H9 (cell line): ENCODE data around the gene NPAS3. TPM values are rescaled to one million over a fixed set of nuclear protein-coding genes. Genes with fewer than 3 reads are reported as not detected.

Source experiments
- DNase-seq: peaks from one replicate; pipeline ENCODE4 v3.0.0-alpha.2; 2017
- H2AFZ ChIP-seq: one replicate; pipeline ENCODE4 v1.6.1; 2013; ENCODE audit warnings: mild to moderate bottlenecking, low read length, control low read depth, moderate library complexity
- H2AK5ac ChIP-seq: 2 replicates; pipeline ENCODE4 v1.6.1; 2013; ENCODE audit warnings: low read length, control low read depth, mixed read lengths; ENCODE audit not compliant: insufficient read length
- H2BK120ac ChIP-seq: one replicate; pipeline ENCODE4 v1.6.1; 2013; ENCODE audit warnings: low read depth, mild to moderate bottlenecking, low read length, control low read depth, inconsistent platforms; ENCODE audit not compliant: poor library complexity, severe bottlenecking
- H2BK12ac ChIP-seq: 2 replicates; pipeline ENCODE4 v1.6.1; 2013; ENCODE audit warnings: low read length, control low read depth, mixed read lengths, low read depth; ENCODE audit not compliant: insufficient read length
- H2BK15ac ChIP-seq: 2 replicates; pipeline ENCODE4 v1.6.1; 2013; ENCODE audit warnings: low read depth, low read length, control low read depth
- H2BK20ac ChIP-seq: one replicate; pipeline ENCODE4 v1.6.1; 2013; ENCODE audit warnings: low read depth, mild to moderate bottlenecking, low read length, control low read depth, inconsistent platforms; ENCODE audit not compliant: poor library complexity, severe bottlenecking
- H2BK5ac ChIP-seq: 2 replicates; pipeline ENCODE4 v1.6.1; 2013; ENCODE audit warnings: low read length, control low read depth, mixed read lengths; ENCODE audit not compliant: insufficient read length
- H3K14ac ChIP-seq: 2 replicates; pipeline ENCODE4 v1.6.1; 2013; ENCODE audit warnings: low read length, control low read depth; ENCODE audit not compliant: insufficient read depth
- H3K18ac ChIP-seq: 2 replicates; pipeline ENCODE4 v1.6.1; 2013; ENCODE audit warnings: low read depth, mild to moderate bottlenecking, mixed read lengths, low read length, control low read depth; ENCODE audit not compliant: insufficient read length
- H3K23ac ChIP-seq: 2 replicates; pipeline ENCODE4 v1.6.1; 2013; ENCODE audit warnings: low read length, control low read depth, mixed read lengths, low read depth; ENCODE audit not compliant: insufficient read length
- H3K23me2 ChIP-seq: 2 replicates; pipeline ENCODE4 v1.6.1; 2013; ENCODE audit warnings: low read depth, mild to moderate bottlenecking, mixed read lengths, low read length, control low read depth; ENCODE audit not compliant: insufficient read length, poor library complexity, severe bottlenecking
- H3K27ac ChIP-seq: 2 replicates; pipeline ENCODE4 v1.5.1; 2013; ENCODE audit warnings: low read length, control low read depth, mixed read lengths, low read depth; ENCODE audit not compliant: insufficient read length
- H3K27me3 ChIP-seq: 2 replicates; pipeline ENCODE4 v1.6.1; 2013; ENCODE audit warnings: low read length, control low read depth, inconsistent platforms; ENCODE audit not compliant: insufficient read depth
- H3K4ac ChIP-seq: 2 replicates; pipeline ENCODE4 v1.6.1; 2013; ENCODE audit warnings: low read depth, mild to moderate bottlenecking, control low read depth, inconsistent platforms, low read length, moderate library complexity
- H3K4me1 ChIP-seq: 2 replicates; pipeline ENCODE4 v1.6.1; 2013; ENCODE audit warnings: low read length, control low read depth, inconsistent platforms; ENCODE audit not compliant: insufficient read depth
- H3K4me2 ChIP-seq: 2 replicates; pipeline ENCODE4 v1.6.1; 2013; ENCODE audit warnings: low read length, control low read depth, mixed read lengths; ENCODE audit not compliant: insufficient read length, insufficient read depth
- H3K56ac ChIP-seq: 2 replicates; pipeline ENCODE4 v1.6.1; 2013; ENCODE audit warnings: low read depth, mild to moderate bottlenecking, mixed read lengths, low read length, control low read depth; ENCODE audit not compliant: insufficient read length
- H3K79me1 ChIP-seq: 2 replicates; pipeline ENCODE4 v1.6.1; 2013; ENCODE audit warnings: low read depth, mild to moderate bottlenecking, moderate library complexity, low read length, control low read depth, inconsistent platforms; ENCODE audit not compliant: insufficient read depth, poor library complexity, severe bottlenecking
- H3K79me2 ChIP-seq: 2 replicates; pipeline ENCODE4 v1.6.1; 2013; ENCODE audit warnings: low read length, control low read depth, inconsistent platforms; ENCODE audit not compliant: insufficient read depth
- H3K9ac ChIP-seq: 2 replicates; pipeline ENCODE4 v1.6.1; 2013; ENCODE audit warnings: low read length, control low read depth, mixed read lengths; ENCODE audit not compliant: insufficient read length; ENCODE audit errors: extremely low read depth
- H3K9me3 ChIP-seq: one replicate; pipeline ENCODE4 v1.6.1; 2013; ENCODE audit warnings: low read depth, low read length, inconsistent platforms; ENCODE audit not compliant: control insufficient read depth
- H3T11ph ChIP-seq: one replicate; pipeline ENCODE4 v1.6.1; 2013; ENCODE audit warnings: mild to moderate bottlenecking, low read length, control low read depth, inconsistent platforms
- H4K20me1 ChIP-seq: one replicate; pipeline ENCODE4 v1.6.1; 2013; ENCODE audit not compliant: control insufficient read depth, insufficient read length, insufficient read depth
- H4K5ac ChIP-seq: 2 replicates; pipeline ENCODE4 v1.6.1; 2013; ENCODE audit warnings: low read depth, mild to moderate bottlenecking, mixed read lengths, low read length, control low read depth; ENCODE audit not compliant: insufficient read length
- H4K8ac ChIP-seq: replicated peaks from 2 replicates; pipeline ENCODE4 v1.6.1; 2013; ENCODE audit warnings: low read length, control low read depth, mixed read lengths, low read depth; ENCODE audit not compliant: insufficient read length
- H4K91ac ChIP-seq: 2 replicates; pipeline ENCODE4 v1.6.1; 2013; ENCODE audit warnings: low read depth, mild to moderate bottlenecking, moderate library complexity, mixed read lengths, low read length, control low read depth; ENCODE audit not compliant: insufficient read length
- H3K27ac Mint-ChIP-seq, 3 experiments: 2 replicates in 2 of 3; 3 replicates in 1 of 3; pipeline ENCODE4 v1.8.0; 2020 to 2021; ENCODE audit warnings: mixed read lengths in 3 of 3, mild to moderate bottlenecking in 1 of 3, moderate library complexity in 1 of 3
- H3K27me3 Mint-ChIP-seq: 2 replicates; pipeline ENCODE4 v1.8.0; 2021; ENCODE audit warnings: low read depth, mild to moderate bottlenecking, moderate library complexity, mixed read lengths
- H3K36me3 Mint-ChIP-seq, 3 experiments: 2 replicates in 2 of 3; 3 replicates in 1 of 3; pipeline ENCODE4 v1.8.0; 2020 to 2021; ENCODE audit warnings: low read depth in 3 of 3, mixed read lengths in 3 of 3; ENCODE audit not compliant: insufficient read depth in 1 of 3
- H3K4me1 Mint-ChIP-seq, 2 experiments: 2 replicates each; pipeline ENCODE4 v1.8.0; 2020; ENCODE audit warnings: mixed read lengths in 2 of 2
- H3K4me3 Mint-ChIP-seq, 2 experiments: 2 replicates in 1 of 2; 3 replicates in 1 of 2; pipeline ENCODE4 v1.8.0; 2020 to 2021; ENCODE audit warnings: mild to moderate bottlenecking in 2 of 2, mixed read lengths in 2 of 2, moderate library complexity in 1 of 2
- H3K9me3 Mint-ChIP-seq, 2 experiments: 2 replicates in 1 of 2; 3 replicates in 1 of 2; pipeline ENCODE4 v1.8.0; 2020; ENCODE audit warnings: mild to moderate bottlenecking in 2 of 2, mixed read lengths in 2 of 2, moderate library complexity in 1 of 2
- WGBS: extraction: QIAGEN DNeasy Blood & Tissue Kit; methylation state at CpG from one replicate; pipeline ENCODE4 v1.1.7; 2013; ENCODE audit warnings: missing lambda C conversion rate, low lambda C conversion rate, mixed read lengths; ENCODE audit not compliant: insufficient read length; ENCODE audit errors: extremely low coverage; 5-methylcytosine and 5-hydroxymethylcytosine counted together
- total RNA-seq: library from RNA; stranded (reverse); gene quantifications from 2 replicates; pipeline ENCODE4 v1.2.1, GENCODE V29; 2021
- TF ChIP-seq, protein P1 (sequence below): fragments of 200-600 bp; sonication (generic); conservative IDR thresholded peaks from 3 replicates; pipeline ENCODE4 v1.8.0; 2021; ENCODE audit warnings: antibody characterized with exemption, mild to moderate bottlenecking

NPAS3 gene
- total RNA-seq, 1 experiment from 2014 or later = 0.17 TPM

DNA sequence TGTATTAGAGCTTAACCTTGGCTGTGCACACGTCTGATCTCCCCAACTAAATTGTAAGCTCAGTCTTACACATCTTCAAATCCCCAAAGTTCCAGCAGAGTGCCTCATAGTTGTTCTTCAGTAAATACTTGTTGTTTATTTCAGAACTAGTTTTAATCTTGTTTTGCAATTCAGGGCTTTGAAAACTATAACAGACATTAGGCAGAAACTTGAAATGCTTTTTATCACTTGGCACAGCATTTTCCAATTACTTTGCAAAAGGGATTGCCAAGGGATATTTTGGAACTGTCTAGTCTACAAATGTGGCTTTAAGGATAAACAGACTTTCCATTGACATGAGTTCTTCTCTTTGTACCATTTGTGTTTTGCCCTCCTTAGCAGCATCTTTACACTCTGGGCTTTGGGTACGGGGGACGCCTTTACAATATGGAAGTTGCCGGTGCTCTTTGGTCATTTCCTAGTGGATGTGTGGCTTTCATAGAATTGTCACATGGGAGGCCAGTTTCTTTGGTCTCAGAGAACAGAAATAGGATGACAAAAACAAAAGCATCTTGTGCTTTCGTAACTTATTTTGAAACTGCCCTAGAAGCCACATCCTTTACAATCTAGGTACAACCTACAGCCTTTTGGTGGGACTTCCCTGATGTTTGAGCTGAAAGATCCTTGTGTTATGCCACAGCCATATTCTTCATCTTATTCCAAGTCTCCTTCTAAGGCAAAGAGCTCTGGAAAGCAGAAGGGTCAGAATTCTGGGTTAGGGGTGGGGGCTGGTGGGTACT, 96.9 kb downstream of the NPAS3 start:
- no peaks in the 10 kb centered on the region for H3K9me3 ChIP-seq
- no peaks in the 10 kb centered on the region for H3K23me2 ChIP-seq
- DNase-seq = no peak
- H4K20me1 ChIP-seq = no peaks in the 10 kb centered on the region
- H2BK15ac ChIP-seq = no peak overlapping the region
- H3K27me3 ChIP-seq = no peaks in the 10 kb centered on the region
- TF ChIP-seq, protein P1, sequence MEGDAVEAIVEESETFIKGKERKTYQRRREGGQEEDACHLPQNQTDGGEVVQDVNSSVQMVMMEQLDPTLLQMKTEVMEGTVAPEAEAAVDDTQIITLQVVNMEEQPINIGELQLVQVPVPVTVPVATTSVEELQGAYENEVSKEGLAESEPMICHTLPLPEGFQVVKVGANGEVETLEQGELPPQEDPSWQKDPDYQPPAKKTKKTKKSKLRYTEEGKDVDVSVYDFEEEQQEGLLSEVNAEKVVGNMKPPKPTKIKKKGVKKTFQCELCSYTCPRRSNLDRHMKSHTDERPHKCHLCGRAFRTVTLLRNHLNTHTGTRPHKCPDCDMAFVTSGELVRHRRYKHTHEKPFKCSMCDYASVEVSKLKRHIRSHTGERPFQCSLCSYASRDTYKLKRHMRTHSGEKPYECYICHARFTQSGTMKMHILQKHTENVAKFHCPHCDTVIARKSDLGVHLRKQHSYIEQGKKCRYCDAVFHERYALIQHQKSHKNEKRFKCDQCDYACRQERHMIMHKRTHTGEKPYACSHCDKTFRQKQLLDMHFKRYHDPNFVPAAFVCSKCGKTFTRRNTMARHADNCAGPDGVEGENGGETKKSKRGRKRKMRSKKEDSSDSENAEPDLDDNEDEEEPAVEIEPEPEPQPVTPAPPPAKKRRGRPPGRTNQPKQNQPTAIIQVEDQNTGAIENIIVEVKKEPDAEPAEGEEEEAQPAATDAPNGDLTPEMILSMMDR = no peak
- H4K91ac ChIP-seq = no peak overlapping the region
- H3K79me2 ChIP-seq = no peaks in the 10 kb centered on the region
- H3K18ac ChIP-seq = no peak overlapping the region
- H3K9ac ChIP-seq = no peak overlapping the region
- H3T11ph ChIP-seq = no peak overlapping the region
- H2AFZ ChIP-seq = no peak overlapping the region
- H2AK5ac ChIP-seq = no peak overlapping the region
- H2BK20ac ChIP-seq = no peak overlapping the region
- no peaks in the 10 kb centered on the region for H3K79me1 ChIP-seq
- Mint-ChIP-seq H3K27me3 (no peaks in the 10 kb centered on the region), H3K27ac (no peak overlapping the region), H3K9me3 (no peaks in the 10 kb centered on the region), H3K4me3 (no peak overlapping the region), H3K36me3 (no peaks in the 10 kb centered on the region), H3K4me1 (no peaks in the 10 kb centered on the region)
- no peak overlapping the region for H2BK120ac ChIP-seq
- no peak overlapping the region for H3K4me2 ChIP-seq
- H3K4me1 ChIP-seq = no peaks in the 10 kb centered on the region
- H2BK12ac ChIP-seq = no peak overlapping the region
- H3K4ac ChIP-seq = no peak overlapping the region
- H3K23ac ChIP-seq = no peak overlapping the region
- no peak overlapping the region for H3K14ac ChIP-seq
- H4K5ac ChIP-seq = no peak overlapping the region
- no CpG with 5 or more reads among the region's 5 CpGs for WGBS
- no peak overlapping the region for H2BK5ac ChIP-seq
- H3K56ac ChIP-seq = no peak overlapping the region
- no peak overlapping the region for H4K8ac ChIP-seq
- no peak overlapping the region for H3K27ac ChIP-seq
